HG03432 (cell line): ENCODE measurements around the gene ZC4H2.
"Not testable (repeated sequence)": the region's sequence is repeated elsewhere in the genome, so short reads cannot be mapped to it uniquely, and the experiment has no call there.

Source experiments
- ATAC-seq: cut with Tn5 transposase; IDR thresholded peaks from one replicate; pipeline ENCODE4 v1.9.1; 2021; ENCODE audit warnings: mild to moderate bottlenecking, moderate library complexity; ENCODE audit not compliant: unreplicated experiment

Gene ZC4H2

GRCh38 chrX:64975989-64976672 lies at the start of gene ZC4H2:
Gene ZC4H2, minus strand, starts transcription at chrX:64976450. Its CDS starts 73 bp downstream, at chrX:64976377.
- peak; percentile 99 for ATAC-seq

GRCh38 chrX:65017451-65017850 lies 41.2 kb upstream of the ZC4H2 start:
- no peak for ATAC-seq

GRCh38 chrX:65014230-65014629 lies 38.0 kb upstream of the ZC4H2 start:
- no peak for ATAC-seq

- ATAC-seq, result no peak
Observed at GRCh38 chrX:65009459-65009858, 33.2 kb upstream of the ZC4H2 start.

GRCh38 chrX:65002208-65002607 lies 26.0 kb upstream of the ZC4H2 start:
- ATAC-seq, result not testable (repeated sequence)

- no peak for ATAC-seq
Observed at GRCh38 chrX:64996805-64997204, 20.6 kb upstream of the ZC4H2 start.

GRCh38 chrX:64994131-64994798 lies 18.0 kb upstream of the ZC4H2 start:
- no peak for ATAC-seq

GRCh38 chrX:64977830-64978229 lies 1.6 kb upstream of the ZC4H2 start:
- ATAC-seq, result no peak

- no peak for ATAC-seq
Observed at GRCh38 chrX:64977051-64977450, 801 bp upstream of the ZC4H2 start.

GRCh38 chrX:64976673-64977040 lies 407 bp upstream of the ZC4H2 start:
- ATAC-seq, result peak; percentile 43

GRCh38 chrX:64975491-64975890 lies 759 bp downstream of the ZC4H2 start:
- peak; percentile 34 for ATAC-seq

GRCh38 chrX:64925480-64925879 lies 50.8 kb downstream of the ZC4H2 start:
- ATAC-seq, result no peak

GRCh38 chrX:64908121-64908520 lies 68.1 kb downstream of the ZC4H2 start:
- ATAC-seq, result no peak

GRCh38 chrX:64894454-64895038 lies 81.7 kb downstream of the ZC4H2 start:
- ATAC-seq, result peak; percentile 69

- peak; percentile 62 for ATAC-seq
Observed at GRCh38 chrX:64885850-64886249, 90.4 kb downstream of the ZC4H2 start.

- not testable (repeated sequence) for ATAC-seq
Observed at GRCh38 chrX:64878709-64879108, 97.5 kb downstream of the ZC4H2 start.

GRCh38 chrX:64867217-64867616 lies 109.0 kb downstream of the ZC4H2 start:
- ATAC-seq, result no peak
